HG03060 (cell line): ENCODE data around the gene DENND1A.
"Not testable (repeated sequence)": the region's sequence is repeated elsewhere in the genome, so short reads cannot be mapped to it uniquely, and the experiment has no call there.

ENCODE experiments used
- ATAC-seq: cut with Tn5 transposase; IDR thresholded peaks from one replicate; pipeline ENCODE4 v1.9.1; 2021; ENCODE audit warnings: low read depth, moderate number of reproducible peaks; ENCODE audit not compliant: unreplicated experiment

DENND1A gene

DNA sequence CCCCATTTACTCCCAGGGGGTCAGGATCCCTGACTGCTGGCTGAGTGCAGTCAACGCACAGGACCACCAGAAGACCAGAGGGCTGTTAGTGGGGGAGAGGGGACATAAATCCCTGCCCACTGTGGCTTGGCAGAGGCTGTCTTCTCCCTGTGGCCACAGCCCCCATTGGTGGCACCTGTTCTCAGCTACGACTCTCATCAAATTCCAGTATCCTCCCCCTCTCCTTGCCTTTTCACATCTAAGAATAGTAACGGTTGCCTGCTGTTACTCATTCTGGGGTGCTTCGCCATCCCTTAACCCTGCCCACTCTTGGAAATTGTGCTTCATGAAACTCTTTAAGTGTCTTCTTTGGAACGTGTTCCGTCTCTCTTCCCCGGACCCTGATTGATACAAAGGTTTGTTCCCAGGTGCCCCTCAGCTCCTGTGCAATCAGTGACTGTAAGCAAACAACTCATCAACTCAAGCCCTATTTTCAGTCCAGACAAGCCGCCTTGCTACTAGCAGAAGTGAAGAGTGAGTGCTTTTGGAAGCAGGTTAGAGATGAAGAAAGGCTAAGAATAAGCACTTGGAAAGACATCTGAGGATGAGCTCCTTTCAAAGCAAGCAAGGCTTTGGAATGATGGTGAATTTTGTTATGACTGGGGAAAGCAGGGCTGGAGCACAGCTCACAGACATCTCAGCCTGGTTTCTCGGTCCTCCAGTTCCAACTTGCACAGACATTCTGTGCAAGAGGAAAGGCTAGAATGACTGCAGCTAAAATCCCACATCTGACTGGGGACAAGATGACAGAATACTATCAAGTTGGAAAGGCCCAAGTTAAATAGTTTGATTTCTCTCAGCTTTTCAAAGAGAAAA is 22.9 kb upstream of the DENND1A start:
- ATAC-seq, result no peak

GRCh38 chr9:123948286-123948685 is 18.4 kb upstream of the DENND1A start:
- ATAC-seq, result no peak

DNA sequence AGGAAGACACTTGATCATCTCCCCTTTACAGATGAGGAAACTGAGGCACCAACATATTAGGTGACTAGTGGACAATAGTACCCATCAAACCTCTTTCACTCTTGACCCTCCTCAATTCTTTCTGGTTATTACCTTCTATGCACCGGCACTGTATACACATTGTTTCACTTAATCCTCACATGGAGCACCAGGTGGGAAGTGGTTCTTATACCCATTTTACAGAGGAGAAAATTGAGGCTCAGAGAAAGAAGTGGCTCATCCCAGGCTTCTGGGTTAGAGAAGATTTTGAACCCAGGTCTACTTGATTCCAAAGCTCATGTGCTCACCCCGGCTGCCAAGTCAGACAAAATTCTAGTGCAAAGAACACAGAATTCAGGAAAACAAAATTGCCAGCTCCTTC is 17.4 kb upstream of the DENND1A start:
- ATAC-seq, result no peak

DNA sequence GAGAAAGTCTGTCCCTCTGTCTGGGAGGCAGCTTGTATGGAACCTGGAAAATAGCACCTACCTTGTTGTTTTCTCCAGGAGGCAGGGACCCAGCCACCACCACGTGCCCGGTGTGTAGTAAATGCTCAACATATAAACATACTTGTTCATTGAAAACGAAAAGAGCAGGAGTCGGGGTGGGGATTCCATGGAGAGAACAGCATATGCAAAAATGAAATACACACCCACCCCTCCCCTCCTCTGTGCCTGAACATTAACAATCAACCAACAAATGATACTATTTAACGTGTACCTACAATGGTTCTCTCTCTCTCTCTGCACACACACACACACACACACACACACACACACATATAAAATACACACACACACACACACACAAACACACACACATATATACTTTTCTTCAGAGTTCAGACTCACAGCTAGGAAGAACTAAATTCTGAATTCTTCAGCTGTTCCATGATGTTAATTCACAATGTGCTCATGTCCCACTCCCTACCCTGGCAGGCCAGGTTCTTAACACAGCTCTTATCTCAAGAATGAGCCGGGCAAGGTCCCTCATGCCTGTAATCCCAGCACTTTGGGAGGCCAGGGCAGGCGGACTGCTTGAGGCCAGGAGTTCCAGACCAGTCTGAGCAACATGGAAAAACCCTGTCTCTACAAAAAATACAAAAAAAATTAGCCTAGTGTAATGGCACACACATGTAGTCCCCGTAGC is 16.3 kb upstream of the DENND1A start:
- ATAC-seq, result no peak

GRCh38 chr9:123945532-123945931 is 15.6 kb upstream of the DENND1A start:
- ATAC-seq, result no peak

DNA sequence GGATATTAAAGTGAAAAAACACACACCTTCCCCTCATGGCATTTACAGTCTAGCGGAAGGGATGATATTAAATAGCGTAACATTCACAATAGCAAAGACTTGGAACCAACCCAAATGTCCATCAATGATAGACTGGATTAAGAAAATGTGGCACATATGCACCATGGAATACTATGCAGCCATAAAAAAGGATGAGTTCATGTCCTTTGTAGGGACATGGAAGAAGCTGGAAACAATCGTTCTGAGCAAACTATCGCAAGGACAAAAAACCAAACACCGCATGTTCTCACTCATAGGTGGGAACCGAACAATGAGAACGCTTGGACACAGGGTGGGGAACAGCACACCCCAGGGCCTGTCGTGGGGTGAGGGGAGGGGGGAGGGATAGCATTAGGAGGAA is 14.5 kb upstream of the DENND1A start:
- ATAC-seq, result not testable (repeated sequence)

GRCh38 chr9:123943671-123944070 is 13.7 kb upstream of the DENND1A start:
- ATAC-seq, result no peak

GRCh38 chr9:123942542-123942941 is 12.6 kb upstream of the DENND1A start:
- ATAC-seq, result no peak

GRCh38 chr9:123941524-123942070 is 11.7 kb upstream of the DENND1A start:
- ATAC-seq, result no peak

GRCh38 chr9:123940721-123941523 is 11.0 kb upstream of the DENND1A start:
- ATAC-seq, result no peak

DNA sequence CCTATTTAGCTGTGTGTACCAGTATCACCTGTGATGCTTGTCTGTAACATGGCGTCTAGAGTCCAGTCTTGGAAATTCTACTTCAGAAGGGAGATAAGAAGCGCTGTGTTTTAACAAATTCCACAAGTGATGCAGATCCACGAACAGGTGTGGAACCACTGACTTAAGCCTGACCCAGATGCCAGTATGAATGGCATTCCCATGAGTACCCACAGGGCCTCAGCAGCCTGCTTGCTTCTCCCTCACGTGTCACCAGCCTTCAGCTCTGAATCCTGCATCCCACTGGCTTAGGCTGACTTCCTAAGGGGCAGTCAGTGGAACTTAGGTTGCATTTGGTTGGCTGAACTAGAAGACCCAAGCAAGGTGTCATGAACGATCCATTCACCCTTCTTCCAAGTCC is 8.5 kb upstream of the DENND1A start:
- no peak for ATAC-seq

DNA sequence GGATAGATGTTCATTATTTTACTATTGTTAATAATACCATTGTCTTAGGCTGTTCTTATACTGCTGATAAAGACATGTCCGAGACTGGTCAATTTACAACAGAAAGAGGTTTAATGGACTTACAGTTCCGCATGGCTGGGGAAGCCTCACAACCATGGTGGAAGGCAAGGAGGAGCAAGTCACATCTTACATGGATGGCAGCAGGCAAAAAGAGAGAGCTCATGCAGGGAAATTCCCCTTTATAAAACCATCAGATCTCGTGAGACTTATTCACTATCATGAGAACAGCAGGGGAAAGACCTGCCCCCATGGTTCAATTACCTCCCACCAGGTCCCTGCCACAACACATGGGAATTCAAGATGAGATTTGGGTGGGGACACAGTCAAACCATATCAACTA is 6.6 kb upstream of the DENND1A start:
- ATAC-seq, result not testable (repeated sequence)

- no peak for ATAC-seq
These were observed 3.7 kb upstream of the DENND1A start for GRCh38 chr9:123933440-123934212.

DNA sequence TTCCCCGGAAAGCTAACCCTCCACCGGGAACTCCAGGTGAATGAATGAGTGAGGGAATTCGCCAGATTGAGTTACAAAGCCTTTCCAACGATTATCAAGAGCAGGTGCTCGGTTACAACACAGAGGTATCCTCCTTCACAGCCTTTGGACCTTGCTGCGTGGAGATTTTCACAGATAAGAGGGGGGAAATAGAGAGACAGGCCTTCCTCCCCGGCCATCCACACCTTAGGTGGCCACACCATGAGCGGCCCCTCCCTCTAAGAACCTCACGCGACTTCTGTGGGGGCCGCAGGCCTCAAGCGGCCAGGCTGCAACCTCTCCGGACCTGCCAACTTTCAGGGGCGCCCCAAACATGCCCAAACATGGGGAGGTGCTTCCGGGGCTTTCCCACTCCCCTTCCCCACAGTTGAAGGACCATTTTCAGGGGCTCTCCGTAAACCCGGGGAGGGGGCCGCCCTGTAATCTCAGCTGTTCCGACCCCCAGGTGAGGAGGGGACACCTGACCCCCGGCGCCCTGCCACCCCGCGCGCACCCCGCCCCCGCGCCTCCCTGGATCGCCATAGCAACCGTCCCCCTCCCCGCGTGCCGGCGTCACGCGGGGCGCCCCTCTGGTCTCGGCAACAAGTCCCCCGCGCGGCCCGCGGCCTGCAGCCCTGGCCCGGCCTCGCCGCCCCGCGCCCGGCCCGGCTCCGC is 603 bp downstream of the DENND1A start:
- no peak for ATAC-seq

- no peak for ATAC-seq
These were observed 1.3 kb downstream of the DENND1A start for GRCh38 chr9:123928533-123929176.

GRCh38 chr9:123927625-123928532 is 2.0 kb downstream of the DENND1A start:
- no peak for ATAC-seq

DNA sequence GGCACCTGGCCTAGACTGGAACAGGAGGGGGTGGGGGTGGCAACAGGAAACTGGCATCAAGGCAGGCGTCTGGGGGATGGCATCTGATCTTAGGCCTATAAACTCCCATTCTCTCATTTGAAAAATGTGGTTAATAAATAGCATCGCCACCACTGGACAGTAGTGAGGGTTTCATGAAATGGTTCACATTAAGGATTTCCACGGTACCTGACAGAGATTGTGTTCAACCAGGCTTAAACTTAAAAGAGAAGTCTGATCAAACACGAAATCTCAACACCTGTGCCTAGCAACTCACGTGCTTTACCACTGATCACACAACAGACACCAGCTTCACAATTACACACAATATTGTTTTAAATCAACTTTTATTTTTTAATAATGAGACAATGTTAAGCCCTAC is 3.0 kb downstream of the DENND1A start:
- ATAC-seq, result no peak

GRCh38 chr9:123925819-123926218 is 4.1 kb downstream of the DENND1A start:
- ATAC-seq, result no peak
